PC-9 (cell line): Measurements from ENCODE around the gene KCNQ5. TPM values are rescaled to one million over a fixed set of nuclear protein-coding genes. Genes with fewer than 3 reads are reported as not detected.

Source experiments
- BruUV-seq: library from RNA; stranded (reverse); fragments of 400-500 nt; replicated peaks from 2 replicates; lab custom pipeline; 2021; lab: Mats Ljungman, UMichigan
- CTCF ChIA-PET: fragments of 300-600 bp; sonication (Branson Sonifier 250); formaldehyde crosslinking; loops from one replicate; lab custom pipeline; 2022; ENCODE audit warnings: antibody characterized with exemption; lab: Charles Lee
- POLR2A ChIA-PET: fragments of 300-600 bp; sonication (Branson Sonifier 250); formaldehyde crosslinking; loops from one replicate; lab custom pipeline; 2022; ENCODE audit warnings: antibody characterized with exemption; ENCODE audit not compliant: unreplicated experiment; lab: Charles Lee
- DNase-seq, 2 experiments: peaks; one replicate each; pipeline versions ENCODE4 v3.0.0 to v3.0.0-alpha.2; 2015 to 2022; ENCODE audit warnings: mixed read lengths in 1 of 2
- H2AFZ ChIP-seq: fragments of 200-600 bp; sonication (generic); 2 replicates; pipeline ENCODE4 v1.8.1; 2017; ENCODE audit warnings: antibody characterized with exemption
- H3F3A ChIP-seq: fragments of 200-600 bp; sonication (generic); 2 replicates; pipeline ENCODE4 v1.8.1; 2017; ENCODE audit warnings: antibody characterized with exemption, mild to moderate bottlenecking, low read depth; ENCODE audit not compliant: insufficient read depth
- H3K27ac ChIP-seq: fragments of 200-600 bp; sonication (generic); 2 replicates; pipeline ENCODE4 v1.6.1; 2016; ENCODE audit warnings: mixed run types
- H3K27me3 ChIP-seq: fragments of 200-600 bp; sonication (generic); 2 replicates; pipeline ENCODE4 v1.6.1; 2016; ENCODE audit warnings: low read depth, mixed run types; ENCODE audit not compliant: insufficient read depth
- H3K36me3 ChIP-seq: fragments of 200-600 bp; sonication (generic); 2 replicates; pipeline ENCODE4 v1.6.1; 2016; ENCODE audit warnings: low read depth, mixed run types
- H3K4me1 ChIP-seq: fragments of 200-600 bp; sonication (generic); replicated peaks from 2 replicates; pipeline ENCODE4 v1.6.1; 2016; ENCODE audit warnings: mixed run types; ENCODE audit not compliant: insufficient read depth
- H3K4me2 ChIP-seq: fragments of 200-600 bp; sonication (generic); 2 replicates; pipeline ENCODE4 v1.6.1; 2017; ENCODE audit warnings: mixed run types
- H3K4me3 ChIP-seq: fragments of 200-600 bp; sonication (generic); 2 replicates; pipeline ENCODE4 v1.6.1; 2016; ENCODE audit warnings: mixed run types
- H3K79me2 ChIP-seq: fragments of 200-600 bp; sonication (generic); 2 replicates; pipeline ENCODE4 v1.6.1; 2017; ENCODE audit warnings: low read depth, mixed run types
- H3K9me2 ChIP-seq: fragments of 200-600 bp; sonication (generic); 2 replicates; pipeline ENCODE4 v1.8.1; 2017; ENCODE audit warnings: mild to moderate bottlenecking; ENCODE audit not compliant: insufficient read depth
- H3K9me3 ChIP-seq: fragments of 200-600 bp; sonication (generic); 2 replicates; pipeline ENCODE4 v1.8.1; 2016; ENCODE audit warnings: low read depth; ENCODE audit not compliant: insufficient read depth
- H4K20me1 ChIP-seq: fragments of 200-600 bp; sonication (generic); 2 replicates; pipeline ENCODE4 v1.8.1; 2017; ENCODE audit not compliant: insufficient read depth
- CTCF ChIP-seq: fragments of 200-600 bp; sonication (generic); conservative IDR thresholded peaks from 2 replicates; pipeline ENCODE4 v1.6.1; 2017; ENCODE audit warnings: mixed run types, antibody characterized with exemption, mild to moderate bottlenecking, moderate library complexity
- EZH2 ChIP-seq: fragments of 200-600 bp; sonication (generic); IDR thresholded peaks from 2 replicates; pipeline ENCODE4 v1.8.0; 2017; ENCODE audit warnings: antibody characterized with exemption, low read depth
- intact Hi-C: fragments of 100-400 bp; cut with micrococcal nuclease; formaldehyde crosslinking; loops from one replicate; pipeline ENCODE4 v1.10.0; 2022; ENCODE audit not compliant: unreplicated experiment
- total RNA-seq: library from RNA; stranded (reverse); gene quantifications from 2 replicates; pipeline ENCODE4 v1.2.3, GENCODE V29; 2021

Gene KCNQ5
- total RNA-seq, 1 experiment from 2014 or later: 0.20 TPM

GRCh38 chr6:72720464-72720863, 98.6 kb downstream of the KCNQ5 start:
- Histone ChIP-seq H3K79me2 (no peaks in the 10 kb centered on the region), H3F3A (no peaks in the 10 kb centered on the region), H3K9me3 (no peaks in the 10 kb centered on the region), H3K27me3 (no peaks in the 10 kb centered on the region), H4K20me1 (no peaks in the 10 kb centered on the region), H3K9me2 (no peaks in the 10 kb centered on the region), H2AFZ (no peak overlapping the region), H3K27ac (no peak overlapping the region), H3K4me1 (no peaks in the 10 kb centered on the region), H3K4me3 (no peak overlapping the region), H3K36me3 (no peaks in the 10 kb centered on the region), H3K4me2 (no peak overlapping the region)
- ChIA-PET POLR2A (no interaction called here), CTCF (no interaction called here)
- intact Hi-C loops: no loop called here
- no peak for TF ChIP-seq EZH2
- no peak for TF ChIP-seq CTCF
- DNase-seq: no peak
- BruUV-seq: no TSS peak

- Histone ChIP-seq H3K4me2 (no peak overlapping the region), H3K9me3 (no peaks in the 10 kb centered on the region), H3K27ac (no peak overlapping the region), H3K79me2 (no peaks in the 10 kb centered on the region), H3K36me3 (no peaks in the 10 kb centered on the region), H3K9me2 (no peaks in the 10 kb centered on the region), H3K27me3 (no peaks in the 10 kb centered on the region), H3F3A (no peaks in the 10 kb centered on the region), H4K20me1 (no peaks in the 10 kb centered on the region), H3K4me1 (no peaks in the 10 kb centered on the region), H3K4me3 (no peak overlapping the region), H2AFZ (no peak overlapping the region)
- ChIA-PET CTCF (no interaction called here), POLR2A (no interaction called here)
- DNase-seq: no peak
- intact Hi-C loops: no loop called here
- TF ChIP-seq CTCF: no peak
- TF ChIP-seq EZH2: no peak
- BruUV-seq: no TSS peak
These were observed 99.5 kb downstream of the KCNQ5 start for GRCh38 chr6:72721346-72721745.

- intact Hi-C loops: no loop called here
- H3K4me2 ChIP-seq: no peak overlapping the region
- H3F3A ChIP-seq: no peaks in the 10 kb centered on the region
- H3K27ac ChIP-seq: no peak overlapping the region
- H4K20me1 ChIP-seq: no peaks in the 10 kb centered on the region
- no peaks in the 10 kb centered on the region for H3K4me1 ChIP-seq
- POLR2A ChIA-PET: no interaction called here
- no peaks in the 10 kb centered on the region for H3K27me3 ChIP-seq
- H3K4me3 ChIP-seq: no peak overlapping the region
- H3K9me2 ChIP-seq: no peaks in the 10 kb centered on the region
- no peak for DNase-seq
- H3K79me2 ChIP-seq: no peaks in the 10 kb centered on the region
- no TSS peak for BruUV-seq
- no peaks in the 10 kb centered on the region for H3K9me3 ChIP-seq
- no peak overlapping the region for H2AFZ ChIP-seq
- CTCF ChIA-PET: no interaction called here
- TF ChIP-seq EZH2: no peak
- no peak for TF ChIP-seq CTCF
- no peaks in the 10 kb centered on the region for H3K36me3 ChIP-seq
These were observed 102.7 kb downstream of the KCNQ5 start for GRCh38 chr6:72724545-72724944.
